ENCODE data around the gene CYP4F2.

Gene CYP4F2

DNA sequence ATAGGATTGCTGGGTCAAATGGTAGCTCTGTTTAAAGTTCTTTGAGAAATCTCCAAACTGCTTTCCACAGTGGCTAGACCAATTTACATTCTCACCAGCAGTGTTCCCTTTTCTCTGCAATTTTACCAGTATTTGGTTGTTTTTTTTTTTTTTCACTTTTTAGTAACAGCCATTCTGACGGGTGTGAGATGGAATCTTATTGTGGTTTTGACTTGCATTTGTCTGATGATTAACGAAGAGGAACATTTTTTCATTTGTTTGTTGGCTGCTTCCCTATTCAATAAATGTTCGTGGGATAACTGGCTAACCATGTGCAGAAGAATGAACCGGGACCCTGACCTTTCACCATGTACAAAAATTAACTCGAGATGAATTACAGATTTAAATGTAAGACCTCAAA lies 31.2 kb downstream of the CYP4F2 start:
- no peak for FAIRE-seq
- no peak for DNase-seq (ENCODE audit: insufficient read length, low spot score)
- TF ChIP-seq, protein P1, sequence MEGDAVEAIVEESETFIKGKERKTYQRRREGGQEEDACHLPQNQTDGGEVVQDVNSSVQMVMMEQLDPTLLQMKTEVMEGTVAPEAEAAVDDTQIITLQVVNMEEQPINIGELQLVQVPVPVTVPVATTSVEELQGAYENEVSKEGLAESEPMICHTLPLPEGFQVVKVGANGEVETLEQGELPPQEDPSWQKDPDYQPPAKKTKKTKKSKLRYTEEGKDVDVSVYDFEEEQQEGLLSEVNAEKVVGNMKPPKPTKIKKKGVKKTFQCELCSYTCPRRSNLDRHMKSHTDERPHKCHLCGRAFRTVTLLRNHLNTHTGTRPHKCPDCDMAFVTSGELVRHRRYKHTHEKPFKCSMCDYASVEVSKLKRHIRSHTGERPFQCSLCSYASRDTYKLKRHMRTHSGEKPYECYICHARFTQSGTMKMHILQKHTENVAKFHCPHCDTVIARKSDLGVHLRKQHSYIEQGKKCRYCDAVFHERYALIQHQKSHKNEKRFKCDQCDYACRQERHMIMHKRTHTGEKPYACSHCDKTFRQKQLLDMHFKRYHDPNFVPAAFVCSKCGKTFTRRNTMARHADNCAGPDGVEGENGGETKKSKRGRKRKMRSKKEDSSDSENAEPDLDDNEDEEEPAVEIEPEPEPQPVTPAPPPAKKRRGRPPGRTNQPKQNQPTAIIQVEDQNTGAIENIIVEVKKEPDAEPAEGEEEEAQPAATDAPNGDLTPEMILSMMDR (IDR thresholded peaks at IDR 0.05; ENCODE audit: insufficient read depth, missing control alignments), result no peak

DNA sequence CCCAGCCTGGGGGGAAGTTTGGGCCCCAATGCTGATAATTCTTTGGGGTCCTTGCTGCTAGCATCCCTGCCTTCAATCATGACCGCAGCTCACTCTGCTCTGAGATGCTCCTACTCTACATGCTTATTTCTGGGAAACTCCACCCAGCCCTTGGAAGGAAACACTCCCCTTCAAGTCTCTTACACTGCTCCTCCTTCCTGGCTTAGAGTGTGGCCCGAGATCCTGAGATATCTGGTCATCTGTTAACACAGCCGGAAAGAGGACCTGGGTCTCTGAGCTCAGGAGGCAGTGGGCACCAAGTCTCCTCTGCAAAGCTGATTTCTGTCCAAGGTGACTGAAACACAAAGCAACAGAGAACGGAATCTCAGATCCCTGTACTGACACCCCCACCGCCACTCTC lies 33.0 kb downstream of the CYP4F2 start:
- TF ChIP-seq, protein P1 (IDR thresholded peaks at IDR 0.05; ENCODE audit: insufficient read depth, missing control alignments), result no peak
- FAIRE-seq (no peak), DNase-seq (ENCODE audit: insufficient read length, low spot score) (no peak)

DNA sequence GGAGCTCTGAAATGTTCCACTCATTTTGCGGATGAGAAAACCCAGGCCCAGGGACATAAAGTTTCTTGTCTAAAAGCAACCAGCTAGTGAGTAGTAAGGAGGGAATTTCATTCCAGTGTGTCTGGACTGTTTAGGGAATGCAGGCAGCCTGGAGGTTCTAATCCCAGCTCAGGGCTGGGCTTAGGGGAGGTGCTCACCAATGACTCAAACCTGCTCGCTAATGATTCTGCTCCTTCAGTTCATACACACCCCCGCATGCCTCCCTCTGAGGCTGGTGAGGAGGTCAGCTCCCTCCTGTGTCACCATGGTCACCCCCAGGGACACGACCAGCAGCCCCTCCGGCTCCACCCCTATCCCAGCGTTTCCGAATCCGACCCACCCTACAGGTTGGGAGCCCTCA lies 34.6 kb downstream of the CYP4F2 start:
- TF ChIP-seq, protein P1 (IDR thresholded peaks at IDR 0.05; ENCODE audit: insufficient read depth, missing control alignments), result no peak
- DNase-seq (ENCODE audit: insufficient read length, low spot score) (no peak), FAIRE-seq (no peak)

GRCh38 chr19:15862444-15862843 lies 35.4 kb downstream of the CYP4F2 start:
- FAIRE-seq (no peak), DNase-seq (ENCODE audit: insufficient read length, low spot score) (no peak)
- TF ChIP-seq, protein P1 (IDR thresholded peaks at IDR 0.05; ENCODE audit: insufficient read depth, missing control alignments), result no peak

DNA sequence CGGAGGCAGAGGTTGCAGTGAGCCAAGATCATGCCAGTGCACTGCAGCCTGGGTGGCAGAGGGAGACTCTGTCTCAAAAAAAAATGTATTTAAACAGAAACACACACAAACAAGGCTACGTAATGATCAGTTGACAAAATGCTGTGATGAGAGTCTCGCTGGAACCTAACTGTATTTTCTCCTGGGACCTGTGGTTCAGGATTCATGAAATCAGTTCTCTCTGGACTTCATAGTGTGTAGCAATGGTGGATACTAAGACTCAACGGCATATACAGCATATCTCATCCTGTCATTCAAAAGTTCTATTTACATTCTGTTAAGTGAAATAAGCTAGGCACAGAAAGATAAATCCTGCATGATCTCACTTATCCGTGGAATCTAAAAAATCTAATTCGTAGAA lies 37.4 kb downstream of the CYP4F2 start:
- TF ChIP-seq, protein P1 (IDR thresholded peaks at IDR 0.05; ENCODE audit: insufficient read depth, missing control alignments), result no peak
- no peak for FAIRE-seq
- no peak for DNase-seq (ENCODE audit: insufficient read length, low spot score)

DNA sequence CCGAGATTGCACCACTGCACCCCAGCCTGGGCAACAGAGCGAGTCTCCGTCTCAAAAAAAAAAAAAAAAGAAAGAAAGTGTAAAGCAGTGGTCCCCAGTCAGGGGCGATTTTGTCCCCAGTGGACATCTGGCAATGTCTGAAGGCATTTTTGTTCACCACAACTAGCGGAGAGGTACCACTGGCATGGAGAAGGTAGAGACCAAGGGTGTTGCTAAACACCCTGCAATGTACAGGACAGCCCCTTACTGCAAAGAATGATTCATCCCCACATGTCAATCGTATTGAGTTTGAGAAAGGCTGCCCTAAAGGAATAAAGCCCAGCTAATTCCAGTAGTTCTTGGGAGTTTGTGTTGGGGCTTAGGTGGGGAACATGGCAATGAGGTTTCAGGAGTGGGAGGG lies 38.7 kb downstream of the CYP4F2 start:
- FAIRE-seq (no peak), DNase-seq (ENCODE audit: insufficient read length, low spot score) (no peak)
- TF ChIP-seq, protein P1 (IDR thresholded peaks at IDR 0.05; ENCODE audit: insufficient read depth, missing control alignments), result no peak

GRCh38 chr19:15850385-15850784 lies 47.5 kb downstream of the CYP4F2 start:
- DNase-seq (ENCODE audit: insufficient read length, low spot score) (no peak), FAIRE-seq (no peak)
- TF ChIP-seq, protein P1 (IDR thresholded peaks at IDR 0.05; ENCODE audit: insufficient read depth, missing control alignments), result no peak
